Measurements from ENCODE around the gene TEX22.

DNA sequence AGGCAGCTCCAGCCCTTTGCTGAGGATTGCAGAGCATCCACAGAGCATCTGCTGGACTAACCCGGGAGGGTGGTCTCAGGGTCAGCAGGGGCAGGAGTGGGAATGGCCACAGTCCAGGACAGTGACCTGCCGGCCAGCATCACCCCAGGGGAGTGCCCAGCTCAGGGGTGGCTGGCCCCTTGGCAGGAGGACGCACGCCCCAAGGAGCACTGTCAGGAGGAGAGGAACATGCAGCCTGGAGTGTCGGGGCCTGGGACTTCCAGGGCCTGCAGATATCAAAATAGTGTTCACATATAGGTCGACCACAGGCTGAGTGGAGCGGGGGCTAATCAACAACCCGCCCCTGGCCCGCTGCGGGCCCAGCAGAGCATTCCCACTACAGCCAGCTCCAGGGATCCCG, 33.2 kb upstream of the TEX22 start:
- TF ChIP-seq, protein P1, sequence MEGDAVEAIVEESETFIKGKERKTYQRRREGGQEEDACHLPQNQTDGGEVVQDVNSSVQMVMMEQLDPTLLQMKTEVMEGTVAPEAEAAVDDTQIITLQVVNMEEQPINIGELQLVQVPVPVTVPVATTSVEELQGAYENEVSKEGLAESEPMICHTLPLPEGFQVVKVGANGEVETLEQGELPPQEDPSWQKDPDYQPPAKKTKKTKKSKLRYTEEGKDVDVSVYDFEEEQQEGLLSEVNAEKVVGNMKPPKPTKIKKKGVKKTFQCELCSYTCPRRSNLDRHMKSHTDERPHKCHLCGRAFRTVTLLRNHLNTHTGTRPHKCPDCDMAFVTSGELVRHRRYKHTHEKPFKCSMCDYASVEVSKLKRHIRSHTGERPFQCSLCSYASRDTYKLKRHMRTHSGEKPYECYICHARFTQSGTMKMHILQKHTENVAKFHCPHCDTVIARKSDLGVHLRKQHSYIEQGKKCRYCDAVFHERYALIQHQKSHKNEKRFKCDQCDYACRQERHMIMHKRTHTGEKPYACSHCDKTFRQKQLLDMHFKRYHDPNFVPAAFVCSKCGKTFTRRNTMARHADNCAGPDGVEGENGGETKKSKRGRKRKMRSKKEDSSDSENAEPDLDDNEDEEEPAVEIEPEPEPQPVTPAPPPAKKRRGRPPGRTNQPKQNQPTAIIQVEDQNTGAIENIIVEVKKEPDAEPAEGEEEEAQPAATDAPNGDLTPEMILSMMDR (IDR thresholded peaks at IDR 0.05), result no peak
- TF ChIP-seq POLR2A (IDR thresholded peaks at IDR 0.05), result no peak
